H1 (cell line): ENCODE results near the gene ZSWIM6.

Experiments
- CBX8 ChIP-seq: fragments of 300-800, 300-1000 bp; sonication (generic); IDR thresholded peaks from 2 replicates; pipeline ENCODE4 v1.7.1; 2016; ENCODE audit warnings: low read depth, low read length, borderline replicate concordance
- EP300 ChIP-seq, 2 experiments: IDR thresholded peaks; 1 replicate in 1 of 2; 2 replicates in 1 of 2; pipeline ENCODE4 v1.6.1; 2011 to 2012; ENCODE audit warnings: low read depth in 2 of 2, low read length in 2 of 2, mild to moderate bottlenecking in 2 of 2, borderline replicate concordance in 1 of 2, inconsistent platforms in 1 of 2, moderate library complexity in 1 of 2
- EZH2 ChIP-seq: fragments of 200-600 bp; sonication (generic); IDR thresholded peaks from 2 replicates; pipeline ENCODE4 v1.7.1; 2012; ENCODE audit warnings: low read depth, mild to moderate bottlenecking, moderate library complexity, low read length, inconsistent platforms; ENCODE audit not compliant: severe bottlenecking
- JUND ChIP-seq: IDR thresholded peaks from 2 replicates; pipeline ENCODE4 v1.6.1; 2011; ENCODE audit warnings: mild to moderate bottlenecking, improper control_type of control experiment, low read length
- MAX ChIP-seq: IDR thresholded peaks from 2 replicates; pipeline ENCODE4 v1.6.1; 2012; ENCODE audit warnings: inconsistent platforms
- NRF1 ChIP-seq: IDR thresholded peaks from 2 replicates; pipeline ENCODE4 v1.6.1; 2011; ENCODE audit warnings: mild to moderate bottlenecking, low read depth, low read length, improper control_type of control experiment
- POLR2A ChIP-seq, 2 experiments: IDR thresholded peaks; 1 replicate in 1 of 2; 2 replicates in 1 of 2; pipeline ENCODE4 v1.6.1; 2011; ENCODE audit warnings: low read depth in 2 of 2, low read length in 2 of 2, mild to moderate bottlenecking in 2 of 2; ENCODE audit errors: control extremely low read depth in 1 of 2
- POLR2AphosphoS5 ChIP-seq: IDR thresholded peaks from 2 replicates; pipeline ENCODE4 v1.6.1; 2011; ENCODE audit warnings: low read depth, low read length
- RAD21 ChIP-seq, 2 experiments: IDR thresholded peaks in 1 of 2; conservative IDR thresholded peaks in 1 of 2; 2 replicates each; pipeline ENCODE4 v1.6.1; 2011; ENCODE audit warnings: low read depth in 2 of 2, low read length in 2 of 2, improper control_type of control experiment in 1 of 2, inconsistent platforms in 1 of 2, mild to moderate bottlenecking in 1 of 2, moderate library complexity in 1 of 2
- SIN3A ChIP-seq, 2 experiments: IDR thresholded peaks in 1 of 2; conservative IDR thresholded peaks in 1 of 2; 2 replicates each; pipeline ENCODE4 v1.6.1; 2011 to 2012; ENCODE audit warnings: low read length in 2 of 2, improper control_type of control experiment in 1 of 2, low read depth in 1 of 2, mild to moderate bottlenecking in 1 of 2
- SUZ12 ChIP-seq: fragments of 200-600 bp; sonication (generic); IDR thresholded peaks from 2 replicates; pipeline ENCODE4 v1.6.1; 2012; ENCODE audit warnings: mild to moderate bottlenecking, inconsistent platforms, low read length, moderate library complexity, mixed read lengths
- TCF12 ChIP-seq: IDR thresholded peaks from 2 replicates; pipeline ENCODE4 v1.6.1; 2011; ENCODE audit warnings: low read depth, mild to moderate bottlenecking, low read length
- TF ChIP-seq, protein P1 (sequence below), 3 experiments: IDR thresholded peaks; 1 replicate in 2 of 3; 2 replicates in 1 of 3; pipeline versions ENCODE4 v1.5.1 to v1.6.1; 2011; ENCODE audit warnings: low read length in 3 of 3, mild to moderate bottlenecking in 3 of 3, inconsistent platforms in 2 of 3, low read depth in 1 of 3, moderate library complexity in 1 of 3; ENCODE audit not compliant: insufficient read depth in 1 of 3; ENCODE audit errors: control extremely low read depth in 1 of 3

GRCh38 chr5:61397937-61398336, 65.9 kb downstream of the ZSWIM6 start:
- TF ChIP-seq EZH2, result no peak
- TF ChIP-seq MAX, result no peak
- TF ChIP-seq POLR2A (IDR thresholded peaks at IDR 0.05; ENCODE audit: control extremely low read depth in 1 of 2, low read depth in 2 of 2, low read length in 2 of 2), result no peak
- no peak for TF ChIP-seq POLR2AphosphoS5
- no peak for TF ChIP-seq SIN3A (conservative IDR thresholded peaks at IDR 0.05 in 1 of 2, IDR thresholded peaks at IDR 0.05 in 1 of 2; ENCODE audit: low read depth in 1 of 2, low read length in 2 of 2)
- TF ChIP-seq, protein P1, sequence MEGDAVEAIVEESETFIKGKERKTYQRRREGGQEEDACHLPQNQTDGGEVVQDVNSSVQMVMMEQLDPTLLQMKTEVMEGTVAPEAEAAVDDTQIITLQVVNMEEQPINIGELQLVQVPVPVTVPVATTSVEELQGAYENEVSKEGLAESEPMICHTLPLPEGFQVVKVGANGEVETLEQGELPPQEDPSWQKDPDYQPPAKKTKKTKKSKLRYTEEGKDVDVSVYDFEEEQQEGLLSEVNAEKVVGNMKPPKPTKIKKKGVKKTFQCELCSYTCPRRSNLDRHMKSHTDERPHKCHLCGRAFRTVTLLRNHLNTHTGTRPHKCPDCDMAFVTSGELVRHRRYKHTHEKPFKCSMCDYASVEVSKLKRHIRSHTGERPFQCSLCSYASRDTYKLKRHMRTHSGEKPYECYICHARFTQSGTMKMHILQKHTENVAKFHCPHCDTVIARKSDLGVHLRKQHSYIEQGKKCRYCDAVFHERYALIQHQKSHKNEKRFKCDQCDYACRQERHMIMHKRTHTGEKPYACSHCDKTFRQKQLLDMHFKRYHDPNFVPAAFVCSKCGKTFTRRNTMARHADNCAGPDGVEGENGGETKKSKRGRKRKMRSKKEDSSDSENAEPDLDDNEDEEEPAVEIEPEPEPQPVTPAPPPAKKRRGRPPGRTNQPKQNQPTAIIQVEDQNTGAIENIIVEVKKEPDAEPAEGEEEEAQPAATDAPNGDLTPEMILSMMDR (IDR thresholded peaks at IDR 0.05; ENCODE audit: control extremely low read depth in 1 of 3, insufficient read depth in 1 of 3, low read depth in 1 of 3, low read length in 3 of 3), result no peak
- no peak for TF ChIP-seq RAD21 (IDR thresholded peaks at IDR 0.05 in 1 of 2, conservative IDR thresholded peaks at IDR 0.05 in 1 of 2; ENCODE audit: low read depth in 2 of 2, low read length in 2 of 2)
- TF ChIP-seq EP300 (IDR thresholded peaks at IDR 0.05; ENCODE audit: borderline replicate concordance in 1 of 2, low read depth in 2 of 2, low read length in 2 of 2), result no peak
- TF ChIP-seq SUZ12, result no peak
- no peak for TF ChIP-seq JUND
- no peak for TF ChIP-seq TCF12
- no peak for TF ChIP-seq CBX8
- TF ChIP-seq NRF1, result no peak
